ENCODE measurements around the gene SPEG. TPM values are rescaled to one million over a fixed set of nuclear protein-coding genes. Genes with fewer than 3 reads are reported as not detected.

The SPEG gene
- total and polyA plus RNA-seq, 2 experiments from 2014 or later, result 12.6 to 32.4 TPM

GRCh38 chr2:219426534-219427136, 8.0 kb upstream of the SPEG start:
- H3K4me3 Mint-ChIP-seq, result no peak overlapping the region

More at GRCh38 chr2:219426534-219427136, 8.0 kb upstream of the SPEG start:
- ATAC-seq (no peak), DNase-seq (ENCODE audit: low spot score) (no peak)
- Histone ChIP-seq H3K4me3 (no peak overlapping the region), H3K36me3 (ENCODE audit: insufficient read depth) (no peaks in the 10 kb centered on the region), H3K27me3 (ENCODE audit: insufficient read depth) (no peaks in the 10 kb centered on the region), H3K9me2 (ENCODE audit: insufficient read depth) (no peaks in the 10 kb centered on the region), H3K27ac (ENCODE audit: low read depth) (no peak overlapping the region), H3F3A (replicated peaks; ENCODE audit: low read depth) (no peaks in the 10 kb centered on the region), H3K4me2 (no peak overlapping the region), H4K20me1 (replicated peaks; ENCODE audit: insufficient read depth) (no peaks in the 10 kb centered on the region), H3K79me2 (replicated peaks; ENCODE audit: insufficient read depth) (no peaks in the 10 kb centered on the region), H3K4me1 (ENCODE audit: insufficient read depth) (no peaks in the 10 kb centered on the region), H2AFZ (no peak overlapping the region; the same call in 1 of the 2 replicates)
- H3K4me1 Mint-ChIP-seq, result peaks cover 6% of the 10 kb centered on the region; the same call in 2 of the 3 replicates
- H3K27ac Mint-ChIP-seq, result no peak overlapping the region
- TF ChIP-seq JUNB (IDR thresholded peaks at IDR 0.05; ENCODE audit: unreplicated experiment) (no peak), ZNF462 (CRISPR knock-in tag; IDR thresholded peaks at IDR 0.05) (no peak), CREB1 (CRISPR knock-in tag; IDR thresholded peaks at IDR 0.05; ENCODE audit: low read depth) (no peak), CTCF (conservative IDR thresholded peaks at IDR 0.05; ENCODE audit: low read depth in 2 of 2) (no peak), ZNF331 (CRISPR knock-in tag; IDR thresholded peaks at IDR 0.05; ENCODE audit: low read depth) (no peak), NANOG (IDR thresholded peaks at IDR 0.05; ENCODE audit: borderline replicate concordance) (no peak), POLR2AphosphoS5 (IDR thresholded peaks at IDR 0.05; ENCODE audit: low read depth) (no peak), EZH2phosphoT487 (IDR thresholded peaks at IDR 0.05; ENCODE audit: unreplicated experiment) (no peak), EZH2 (IDR thresholded peaks at IDR 0.05; ENCODE audit: low read depth, unreplicated experiment) (no peak), ZNF114 (CRISPR knock-in tag; IDR thresholded peaks at IDR 0.05) (no peak), STAT1 (IDR thresholded peaks at IDR 0.05; ENCODE audit: unreplicated experiment) (no peak)
- H3K9me3 Mint-ChIP-seq, result no peaks in the 10 kb centered on the region
- H3K36me3 Mint-ChIP-seq (ENCODE audit: low read depth), result no peaks in the 10 kb centered on the region
- peaks cover 12% of the 10 kb centered on the region for H3K27me3 Mint-ChIP-seq (ENCODE audit: insufficient read depth, low read depth, poor library complexity)

Data from GM23338 (cell line).